SW480 (cell line): ENCODE data around the gene EPHX1.

Source experiments
- DNase-seq: peaks from one replicate; pipeline ENCODE4 v3.0.0-alpha.2; 2016; ENCODE audit warnings: low spot score

Gene EPHX1

DNA sequence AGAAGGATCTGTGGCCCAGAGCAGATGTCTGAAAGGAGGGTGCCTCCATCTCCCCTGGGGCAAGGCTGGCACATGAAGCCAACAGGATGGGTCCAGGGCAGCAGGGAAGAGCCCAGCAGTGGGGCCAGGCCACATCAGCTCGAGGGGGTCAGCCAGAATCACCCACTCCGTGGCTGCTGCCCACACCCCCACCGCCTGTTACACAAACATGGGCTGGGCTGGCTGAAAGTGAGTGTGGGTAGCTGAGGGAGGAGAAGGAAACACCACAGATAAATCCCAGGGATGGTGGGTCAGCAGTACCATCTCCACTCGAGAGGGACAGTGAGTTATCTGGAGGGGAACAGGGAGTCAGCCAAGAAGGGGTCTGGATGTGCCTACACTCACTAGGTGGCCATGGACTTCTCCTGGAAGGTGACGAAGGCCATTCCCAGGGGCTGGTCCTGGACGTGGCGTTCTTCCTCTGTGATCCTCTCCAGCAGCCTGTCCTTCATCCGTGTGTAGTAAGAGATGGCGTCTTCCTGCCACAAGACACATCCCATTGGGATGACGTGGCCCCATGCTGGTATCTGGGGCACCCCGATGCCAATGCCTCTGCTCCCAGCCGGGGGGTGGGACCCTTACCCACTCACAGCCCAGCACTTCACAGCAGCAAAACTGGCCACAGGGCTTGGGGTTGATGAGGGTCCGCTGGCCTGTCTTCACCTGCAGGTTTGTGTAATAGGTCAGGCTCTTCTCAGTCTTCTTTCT is 52.1 kb downstream of the EPHX1 start:
- DNase-seq, result no peak

GRCh38 chr1:225862581-225862950 is 52.6 kb downstream of the EPHX1 start:
- DNase-seq, result no peak

DNA sequence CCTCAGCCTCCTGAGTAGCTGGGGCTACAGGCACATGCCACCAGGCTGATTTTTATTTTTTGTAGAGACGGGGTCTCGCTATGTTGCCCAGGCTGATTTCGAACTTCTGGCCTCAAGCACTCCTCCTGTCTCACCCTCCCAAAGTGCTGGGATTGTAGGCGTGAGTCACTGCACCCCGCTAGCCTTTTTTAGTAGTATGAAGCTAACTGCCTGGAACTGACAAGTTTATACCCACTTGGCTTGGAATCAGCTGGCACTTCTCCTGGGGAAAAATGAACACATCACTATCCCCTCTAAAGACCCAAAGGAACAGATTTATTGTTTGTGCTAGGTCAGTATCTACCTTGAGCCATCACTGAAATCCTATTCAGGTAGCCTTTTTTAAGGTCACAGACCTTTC is 53.2 kb downstream of the EPHX1 start:
- DNase-seq, result no peak

- no peak for DNase-seq
These were observed 55.6 kb downstream of the EPHX1 start for GRCh38 chr1:225865514-225865913.

DNA sequence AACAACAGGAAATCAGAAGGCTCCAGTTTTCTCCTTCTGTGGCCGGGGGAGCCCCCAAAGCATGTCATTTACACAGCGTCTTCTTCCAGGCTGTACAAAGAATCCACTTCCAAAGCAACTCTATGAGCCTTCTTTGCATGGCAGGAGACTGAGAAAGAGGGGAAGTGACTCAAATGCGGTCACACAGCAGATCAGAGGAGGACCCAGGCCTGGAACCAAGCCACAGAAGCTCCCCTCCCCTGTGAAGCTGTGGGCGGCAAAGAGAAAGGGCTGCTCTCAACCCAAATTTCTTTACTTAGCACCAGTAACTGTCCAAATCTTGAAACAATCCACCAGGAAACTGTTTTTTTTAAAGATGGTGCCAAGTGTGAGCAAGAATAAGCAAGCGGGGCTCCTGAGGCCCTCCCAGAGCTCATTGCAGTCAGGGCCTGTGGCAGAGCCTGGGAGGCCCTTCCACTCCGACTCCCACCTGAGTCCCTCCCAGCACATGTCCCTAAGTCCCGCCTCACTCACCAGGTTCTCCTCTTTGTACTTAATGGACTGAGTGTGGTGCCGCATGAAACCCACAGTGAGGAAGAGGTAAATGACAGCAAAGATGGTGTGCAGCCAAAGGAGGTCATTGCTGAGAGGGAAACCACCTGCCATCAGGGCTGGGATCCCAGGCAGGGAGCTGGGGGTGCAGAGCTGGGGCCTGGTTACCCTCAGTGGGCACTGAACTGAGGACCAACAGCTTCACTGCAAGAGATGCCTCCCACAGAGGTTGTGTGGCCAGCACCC is 56.3 kb downstream of the EPHX1 start:
- peak; percentile 60 for DNase-seq

DNA sequence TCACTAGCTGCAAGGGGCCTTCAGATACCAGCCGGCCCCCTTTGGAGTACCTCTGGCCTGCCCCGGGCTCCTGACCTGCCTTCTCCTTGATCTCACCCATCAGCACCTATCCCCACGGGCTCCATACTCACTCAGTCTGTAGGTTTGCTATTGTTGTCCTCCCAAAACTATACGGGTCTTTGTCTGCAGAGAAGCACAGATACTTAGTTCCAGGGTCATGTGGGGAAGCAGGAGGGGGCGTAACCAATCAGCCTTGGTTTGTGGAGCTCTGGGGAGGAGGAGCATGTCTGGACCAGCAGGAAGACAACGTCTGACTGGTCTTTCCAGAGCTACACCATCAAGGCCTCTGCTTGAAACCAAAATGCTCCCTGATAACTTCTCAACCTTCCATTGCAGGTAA is 57.1 kb downstream of the EPHX1 start:
- DNase-seq, result no peak

DNA sequence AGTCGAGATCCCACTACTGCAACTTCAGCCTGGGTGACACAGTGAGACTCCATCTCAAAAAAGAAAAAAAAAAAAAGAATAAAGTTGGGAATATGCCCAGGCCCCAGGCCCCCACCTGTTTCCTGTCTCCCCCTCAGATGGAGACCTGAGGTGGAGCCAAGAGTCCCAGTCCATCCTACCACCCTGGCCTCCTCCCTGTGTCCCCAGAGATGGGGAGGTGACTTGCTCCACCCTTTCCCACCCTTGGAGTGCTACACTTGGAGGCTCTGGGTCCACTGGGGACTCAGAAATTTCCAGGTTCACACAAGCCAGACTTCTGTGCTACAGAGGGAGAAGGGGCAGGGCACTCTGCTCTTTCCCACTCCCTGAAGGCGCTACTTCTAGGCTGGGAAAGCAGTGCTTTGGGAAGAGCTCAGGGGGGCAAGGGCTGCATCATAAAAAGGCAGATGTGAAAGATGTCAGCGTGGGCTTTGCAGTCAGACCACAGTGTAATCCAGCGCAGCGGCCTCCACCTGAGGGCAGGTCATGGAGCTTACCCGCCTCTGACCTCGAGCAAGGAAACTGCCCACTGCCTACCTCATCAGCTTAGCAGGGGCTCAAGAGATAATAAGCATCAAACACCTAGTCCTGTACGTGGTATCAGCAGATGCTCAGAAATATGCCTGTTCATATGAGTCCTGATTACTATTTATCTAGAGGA is 58.9 kb downstream of the EPHX1 start:
- DNase-seq, result no peak

GRCh38 chr1:225870911-225871310 is 61.0 kb downstream of the EPHX1 start:
- no peak for DNase-seq

GRCh38 chr1:225871359-225872074 is 61.6 kb downstream of the EPHX1 start:
- peak; percentile 43 for DNase-seq

GRCh38 chr1:225872075-225872430 is 62.1 kb downstream of the EPHX1 start:
- DNase-seq, result no peak

DNA sequence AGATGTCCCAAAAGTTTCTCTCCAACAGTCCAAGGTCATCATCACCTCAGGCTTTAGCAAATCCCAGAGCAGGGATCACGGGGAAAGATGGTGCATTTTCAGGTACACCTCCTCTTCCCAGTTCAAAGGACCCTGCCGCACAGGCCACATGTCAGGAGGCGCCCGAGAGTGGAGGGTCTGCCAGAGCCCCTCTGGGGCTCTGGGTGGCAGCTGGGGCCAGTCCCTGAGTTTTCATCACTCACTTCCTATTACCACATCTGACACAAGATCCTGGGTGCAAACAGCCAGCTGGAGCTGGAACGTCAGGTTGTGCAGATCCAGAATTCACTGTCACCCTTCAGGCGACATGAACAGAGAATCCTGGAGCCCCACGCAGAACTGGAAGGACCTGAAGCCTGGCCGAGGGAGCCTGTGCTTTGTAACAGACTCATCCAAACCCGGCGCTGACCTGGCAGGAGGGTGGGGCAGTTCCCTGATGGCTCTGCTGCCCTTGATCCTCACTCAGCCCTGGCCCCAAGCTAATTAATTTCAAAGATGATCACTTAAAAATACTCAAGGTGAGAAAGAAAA is 63.4 kb downstream of the EPHX1 start:
- DNase-seq, result no peak

GRCh38 chr1:225874431-225874830 is 64.5 kb downstream of the EPHX1 start:
- no peak for DNase-seq

DNA sequence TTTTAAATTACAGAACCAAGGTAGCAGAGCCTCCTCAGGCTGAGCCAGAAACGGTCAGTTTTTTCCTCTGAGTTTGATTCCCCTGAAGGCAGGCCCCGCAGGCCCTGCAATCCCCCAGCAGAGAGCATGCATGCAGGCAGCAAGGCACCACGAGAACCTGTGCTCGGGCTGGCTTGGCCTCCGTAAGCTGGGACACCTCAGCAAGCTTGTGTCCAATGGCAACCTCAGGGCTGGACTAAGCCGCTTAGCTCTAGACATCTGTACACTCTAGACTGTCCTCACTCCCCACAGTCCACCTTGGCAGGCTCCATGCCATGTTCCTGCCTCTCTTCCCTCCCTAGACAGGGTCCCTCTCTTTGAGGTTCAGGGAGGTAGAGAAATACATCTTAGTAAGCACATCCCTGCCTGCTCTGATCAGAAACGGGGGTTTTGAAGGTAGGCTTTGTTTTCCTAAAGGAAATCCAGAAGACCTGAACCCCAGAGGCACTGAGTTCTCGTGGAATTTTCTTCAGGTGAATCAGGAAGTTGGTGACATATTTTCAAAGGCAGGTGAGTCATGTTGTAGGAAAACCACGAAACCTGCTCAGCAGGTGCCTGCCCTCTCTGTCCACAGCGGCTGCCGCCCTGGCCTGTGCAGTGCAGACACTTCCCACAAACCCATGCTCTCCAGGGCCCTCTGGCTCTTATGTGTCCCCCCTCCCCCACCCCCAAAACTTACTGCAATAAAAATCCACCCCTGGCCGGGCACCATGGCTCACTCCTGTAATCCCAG is 65.3 kb downstream of the EPHX1 start:
- peak; percentile 90 for DNase-seq

DNA sequence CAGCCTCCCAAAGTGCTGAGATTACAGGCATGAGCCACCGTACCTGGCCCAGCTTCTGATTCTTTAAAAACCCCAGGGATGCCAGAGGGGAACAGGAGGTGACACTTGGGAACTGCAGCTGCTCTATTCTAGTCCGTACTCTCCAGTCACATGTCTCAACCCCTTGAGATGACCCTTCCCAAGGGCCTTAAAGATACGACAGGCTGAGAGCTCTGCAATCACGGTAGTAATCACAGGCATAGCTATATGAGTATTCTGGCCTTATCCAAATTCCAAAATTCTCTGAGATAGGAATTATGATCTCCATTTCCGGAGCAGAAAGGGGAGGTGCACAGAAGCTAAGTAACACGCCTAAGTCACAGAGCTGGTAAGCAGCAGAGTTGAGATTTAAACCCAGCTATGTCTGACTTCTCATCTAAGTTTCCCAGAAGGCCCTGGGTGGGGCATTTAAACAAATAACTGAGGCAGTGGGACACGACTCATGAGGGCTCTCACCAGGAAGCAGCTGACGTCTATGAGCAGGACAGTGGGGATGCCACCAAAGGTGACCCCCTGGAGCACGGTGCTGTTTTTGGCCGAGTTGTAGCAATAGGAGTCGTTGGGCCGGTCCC is 67.1 kb downstream of the EPHX1 start:
- no peak for DNase-seq

GRCh38 chr1:225877580-225877979 is 67.7 kb downstream of the EPHX1 start:
- no peak for DNase-seq

GRCh38 chr1:225878282-225878681 is 68.4 kb downstream of the EPHX1 start:
- DNase-seq, result no peak

GRCh38 chr1:225879521-225880221 is 69.7 kb downstream of the EPHX1 start:
- DNase-seq, result peak; percentile 84

GRCh38 chr1:225880222-225880588 is 70.3 kb downstream of the EPHX1 start:
- DNase-seq, result peak; percentile 40

- DNase-seq, result no peak
These were observed 70.7 kb downstream of the EPHX1 start for GRCh38 chr1:225880636-225881035.
